Ovary (tissue), 9 donors: ENCODE results near the gene SPIN1. TPM values are rescaled to one million over a fixed set of nuclear protein-coding genes. Genes with fewer than 3 reads are reported as not detected.

Experiments used
- DNase-seq, 5 donors: peaks; one replicate each; pipeline ENCODE4 v3.0.0-alpha.2; 2019 to 2020
- H3K27ac ChIP-seq, 2 donors: fragments of 200-600 bp; one replicate each; pipeline versions ENCODE4 v1.5.1 to v1.8.0; 2019 to 2022
- H3K27me3 ChIP-seq: fragments of 200-600 bp; one replicate; pipeline ENCODE4 v1.8.0; 2022
- H3K36me3 ChIP-seq: fragments of 200-600 bp; sonication (generic); one replicate; pipeline ENCODE4 v1.5.1; 2019
- H3K4me1 ChIP-seq: one replicate; pipeline ENCODE4 v1.8.1; 2013; ENCODE audit warnings: mild to moderate bottlenecking, moderate library complexity; ENCODE audit not compliant: insufficient read depth
- H3K4me3 ChIP-seq: fragments of 200-600 bp; sonication (generic); one replicate; pipeline ENCODE4 v1.5.1; 2017
- H3K9me3 ChIP-seq, 2 donors: fragments of 200-600 bp in 1 of 2; sonication (generic) in 1 of 2; one replicate each; pipeline versions ENCODE4 v1.5.1 to v1.8.1; 2013 to 2019; ENCODE audit warnings: mild to moderate bottlenecking in 1 of 2, moderate library complexity in 1 of 2
- CTCF ChIP-seq, 3 donors: fragments of 450-650 bp in 2 of 3; fragments of 200-600 bp in 1 of 3; IDR thresholded peaks; one replicate each; pipeline versions ENCODE4 v1.5.1 to v1.8.0; 2016 to 2022; ENCODE audit warnings: antibody characterized with exemption in 3 of 3, mild to moderate bottlenecking in 1 of 3
- EP300 ChIP-seq: sonication (generic); formaldehyde crosslinking; IDR thresholded peaks from one replicate; pipeline ENCODE4 v1.6.1; 2017; ENCODE audit warnings: antibody characterized with exemption
- POLR2A ChIP-seq: fragments of 450-650 bp; IDR thresholded peaks from one replicate; pipeline ENCODE4 v1.6.1; 2017; ENCODE audit warnings: antibody characterized with exemption, mild to moderate bottlenecking, moderate library complexity
- WGBS, 3 donors: extraction: QIAGEN DNeasy Blood & Tissue Kit in 1 of 3; methylation state at CpG; one replicate each; pipeline versions ENCODE4 v1.1.5 to v1.1.7; 2013 to 2017; 5-methylcytosine and 5-hydroxymethylcytosine counted together
- intact Hi-C, 4 donors: fragments of 100-400 bp; cut with DNase I; formaldehyde crosslinking; loops; one replicate each; pipeline versions ENCODE4 v1.11.0 to v1.15.1; 2022 to 2023
- polyA plus RNA-seq, 2 donors: library from polyadenylated mRNA; stranded (reverse); fragments of 200-250 nt in 1 of 2; fragments of 350-450 nt in 1 of 2; fragmentation: Illumina TruSeq in 1 of 2; extraction: RNeasy Lipid Tissue Mini Kit (QIAGEN cat#74804) in 1 of 2; gene quantifications; one replicate each; pipeline ENCODE4 v1.2.3, GENCODE V29; 2013 to 2014
- total RNA-seq, 7 donors: library from RNA; depleted of rRNA in 2 of 7; stranded (reverse); fragments of >200 nt in 2 of 7; fragmentation: NEBNext Ultra II Directional in 3 of 7; extraction: Animal tissue kit (Norgen Biotek cat#: 25700) in 3 of 7; gene quantifications; one replicate each; pipeline versions ENCODE4 v1.1.0 to v1.2.4, GENCODE V29; 2016 to 2023
- donor health status: DM: no; HTN: no; CAD: no; lungs with moderate emphysema.
- donor health status: DM: no; HTN: no; CAD: no.
- donor health status: Bipolar disorder and iron deficiency.
- donor health status: DM: yes; HTN: yes; CAD: no.
- donor health status: DM: no; HTN: no; CAD: no.
- donor health status: DM: yes; HTN: yes; CAD: no.

The SPIN1 gene
- total and polyA plus RNA-seq, 9 donors, result 61.4 to 144 (median 107) TPM

- intact Hi-C loops, result no loop called here
- no peak for DNase-seq
- no peaks in the 10 kb centered on the region for H3K4me1 ChIP-seq
- H3K9me3 ChIP-seq, result no peaks in the 10 kb centered on the region
- H3K27ac ChIP-seq, result no peak overlapping the region
- TF ChIP-seq EP300, result no peak
- TF ChIP-seq CTCF (IDR thresholded peaks at IDR 0.05), result no peak
- TF ChIP-seq POLR2A, result no peak
- WGBS, 3 donors, result 87 to 89% (median 87%) methylated on average over 4 of the region's 4 CpGs
- no peaks in the 10 kb centered on the region for H3K27me3 ChIP-seq
- no peak overlapping the region for H3K4me3 ChIP-seq
- no peaks in the 10 kb centered on the region for H3K36me3 ChIP-seq
Observed at GRCh38 chr9:88522360-88522759, 134.1 kb downstream of the SPIN1 start.

- H3K27me3 ChIP-seq, result no peaks in the 10 kb centered on the region
- intact Hi-C loops, result no loop called here
- 62 to 67% (median 66%) methylated on average over 3 of the region's 3 CpGs for WGBS, 3 donors
- TF ChIP-seq EP300 (no peak), CTCF (IDR thresholded peaks at IDR 0.05) (no peak), POLR2A (no peak)
- H3K27ac ChIP-seq, result no peak overlapping the region
- no peaks in the 10 kb centered on the region for H3K9me3 ChIP-seq
- no peak overlapping the region for H3K4me3 ChIP-seq
- no peaks in the 10 kb centered on the region for H3K4me1 ChIP-seq
- H3K36me3 ChIP-seq, result no peaks in the 10 kb centered on the region
- no peak for DNase-seq
Observed at GRCh38 chr9:88523056-88523455, 134.8 kb downstream of the SPIN1 start.

- no peak overlapping the region for H3K27ac ChIP-seq
- H3K9me3 ChIP-seq, result no peaks in the 10 kb centered on the region
- H3K36me3 ChIP-seq, result no peaks in the 10 kb centered on the region
- no peak overlapping the region for H3K4me3 ChIP-seq
- intact Hi-C loops, result no loop called here
- DNase-seq, result no peak
- TF ChIP-seq CTCF (IDR thresholded peaks at IDR 0.05), result no peak
- no peak for TF ChIP-seq POLR2A
- no peak for TF ChIP-seq EP300
- H3K27me3 ChIP-seq, result no peaks in the 10 kb centered on the region
- WGBS, 3 donors, result 92 to 93% (median 93%) methylated on average over 8 of the region's 8 CpGs
- peaks cover 9% of the 10 kb centered on the region for H3K4me1 ChIP-seq
Observed at GRCh38 chr9:88524911-88525310, 136.7 kb downstream of the SPIN1 start.

- Histone ChIP-seq H3K36me3 (no peaks in the 10 kb centered on the region), H3K4me3 (no peak overlapping the region), H3K9me3 (no peaks in the 10 kb centered on the region), H3K27me3 (no peaks in the 10 kb centered on the region), H3K4me1 (peaks cover 14% of the 10 kb centered on the region), H3K27ac (no peak overlapping the region)
- intact Hi-C loops, result no loop called here
- TF ChIP-seq POLR2A, result no peak
- TF ChIP-seq EP300, result no peak
- no peak for TF ChIP-seq CTCF (IDR thresholded peaks at IDR 0.05)
- 84 to 87% (median 86%) methylated on average over 7 of the region's 7 CpGs for WGBS, 3 donors
- no peak for DNase-seq
Observed at GRCh38 chr9:88527618-88528017, 139.4 kb downstream of the SPIN1 start.

Other genes with a start within 250 kb of the SPIN1 start
- gene SPATA31C2, start 250.0 kb upstream of the SPIN1 start, total RNA-seq, result under 1 TPM in 4 of 7 donors, not detected in 3; 0.05 to 0.34 (median 0.09) TPM
- gene SPATA31C2, start 250.0 kb upstream of the SPIN1 start, polyA plus RNA-seq, result under 1 TPM in 1 of 2 donors, not detected in 1; 0.01 TPM
- gene NXNL2, start 146.7 kb downstream of the SPIN1 start, total RNA-seq, result 10 to 100 TPM in 1 of 7 donors, 1 to 10 TPM in 6; 1.9 to 52.4 (median 4.6) TPM
- gene NXNL2, start 146.7 kb downstream of the SPIN1 start, polyA plus RNA-seq, result 1 to 10 TPM; 3.1 to 4.3 TPM